H1 (cell line): ENCODE data around the gene CAPN8. TPM values are rescaled to one million over a fixed set of nuclear protein-coding genes. Genes with fewer than 3 reads are reported as not detected.

ENCODE experiments used
- EP300 ChIP-seq, 2 experiments: IDR thresholded peaks; 1 replicate in 1 of 2; 2 replicates in 1 of 2; pipeline ENCODE4 v1.6.1; 2011 to 2012; ENCODE audit warnings: low read depth in 2 of 2, low read length in 2 of 2, mild to moderate bottlenecking in 2 of 2, borderline replicate concordance in 1 of 2, inconsistent platforms in 1 of 2, moderate library complexity in 1 of 2
- polyA plus RNA-seq, 7 experiments: library from polyadenylated mRNA; depleted of rRNA in 3 of 7; stranded (reverse) in 5 of 7; unstranded in 2 of 7; fragments of >200 nt in 5 of 7; fragments of 200-250 nt in 2 of 7; gene quantifications; 1 replicate in 5 of 7; 2 replicates in 1 of 7; 4 replicates in 1 of 7; pipeline versions ENCODE4 v1.2.1 to v1.2.3, GENCODE V29; 2011 to 2013; ENCODE audit warnings: missing spikeins in 2 of 7, mixed read lengths in 2 of 7
- total RNA-seq: library from RNA; stranded (reverse); fragmentation: NEBNext Ultra II Directional; extraction: Animal tissue kit (Norgen Biotek cat#: 25700); gene quantifications from 2 replicates; pipeline ENCODE4 v1.2.1, GENCODE V29; 2021

Gene CAPN8
- total and polyA plus RNA-seq, 2 of the 8 experiments (the other 6 are each of a cell fraction or from before 2014, with no cell fraction given) = 0.20 to 0.26 TPM

- no peak for TF ChIP-seq EP300 (IDR thresholded peaks at IDR 0.05; ENCODE audit: borderline replicate concordance in 1 of 2, low read depth in 2 of 2, low read length in 2 of 2)
- TF ChIP-seq, all 59 proteins: peak for 4
Observed at GRCh38 chr1:223531742-223532341, 133.7 kb downstream of the CAPN8 start (continued).
